H1 (cell line): ENCODE measurements around the gene CHD5. TPM values are rescaled to one million over a fixed set of nuclear protein-coding genes. Genes with fewer than 3 reads are reported as not detected.

ENCODE experiments used
- ASH2L ChIP-seq: fragments of 200-600, 300-600 bp; sonication (generic); IDR thresholded peaks from one replicate; pipeline ENCODE4 v1.7.1; 2017; ENCODE audit warnings: low read length
- CBX5 ChIP-seq: fragments of 300-800, 300-1000 bp; sonication (generic); IDR thresholded peaks from 2 replicates; pipeline ENCODE4 v1.7.1; 2016; ENCODE audit warnings: antibody characterized with exemption, low read length, low read depth
- CEBPB ChIP-seq: IDR thresholded peaks from 2 replicates; pipeline ENCODE4 v1.6.1; 2012; ENCODE audit warnings: low read depth, low read length
- CREB1 ChIP-seq: IDR thresholded peaks from 2 replicates; pipeline ENCODE4 v1.6.1; 2012; ENCODE audit warnings: inconsistent platforms
- SIX5 ChIP-seq: IDR thresholded peaks from 2 replicates; pipeline ENCODE4 v1.6.1; 2011; ENCODE audit warnings: mild to moderate bottlenecking, low read depth, low read length
- ZNF274 ChIP-seq: IDR thresholded peaks from 2 replicates; pipeline ENCODE4 v1.7.0; 2012; ENCODE audit warnings: low read length, borderline replicate concordance; ENCODE audit errors: extremely low read depth
- polyA plus RNA-seq, 7 experiments: library from polyadenylated mRNA; depleted of rRNA in 3 of 7; stranded (reverse) in 5 of 7; unstranded in 2 of 7; fragments of >200 nt in 5 of 7; fragments of 200-250 nt in 2 of 7; gene quantifications; 1 replicate in 5 of 7; 2 replicates in 1 of 7; 4 replicates in 1 of 7; pipeline versions ENCODE4 v1.2.1 to v1.2.3, GENCODE V29; 2011 to 2013; ENCODE audit warnings: missing spikeins in 2 of 7, mixed read lengths in 2 of 7
- total RNA-seq: library from RNA; stranded (reverse); fragmentation: NEBNext Ultra II Directional; extraction: Animal tissue kit (Norgen Biotek cat#: 25700); gene quantifications from 2 replicates; pipeline ENCODE4 v1.2.1, GENCODE V29; 2021
- TF ChIP-seq, protein P1 (sequence below): IDR thresholded peaks from 2 replicates; pipeline ENCODE4 v1.6.1; 2011; ENCODE audit warnings: low read depth, mild to moderate bottlenecking, low read length; ENCODE audit not compliant: insufficient read depth

Gene CHD5
- total and polyA plus RNA-seq, 2 of the 8 experiments (the other 6 are each of a cell fraction or from before 2014, with no cell fraction given): 0.42 to 1.8 TPM

DNA sequence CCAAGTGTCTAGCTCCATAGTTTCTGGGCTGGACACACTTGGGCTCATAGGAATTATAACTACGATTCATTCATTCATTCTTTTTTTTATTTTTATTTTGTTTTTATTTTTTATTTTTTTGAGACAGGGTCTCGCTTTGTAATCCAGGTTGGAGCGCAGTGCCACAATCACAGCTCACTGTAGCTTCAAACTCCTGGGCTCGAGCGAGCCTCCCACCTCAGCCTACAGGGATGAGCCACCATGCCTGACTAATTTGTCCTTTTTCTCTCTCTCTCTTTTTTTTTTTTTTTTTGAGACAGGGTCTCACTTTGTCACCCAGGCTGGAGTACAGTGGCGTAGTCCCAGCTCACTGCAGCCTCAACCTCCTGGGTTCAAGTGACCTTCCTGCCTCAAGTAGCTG, 92.2 kb downstream of the CHD5 start (continued):
- TF ChIP-seq, protein P1, sequence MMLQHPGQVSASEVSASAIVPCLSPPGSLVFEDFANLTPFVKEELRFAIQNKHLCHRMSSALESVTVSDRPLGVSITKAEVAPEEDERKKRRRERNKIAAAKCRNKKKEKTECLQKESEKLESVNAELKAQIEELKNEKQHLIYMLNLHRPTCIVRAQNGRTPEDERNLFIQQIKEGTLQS: no peak
- TF ChIP-seq SIX5 (no peak), CBX5 (no peak), CREB1 (no peak), CEBPB (no peak), ZNF274 (no peak), ASH2L (no peak)
- TF ChIP-seq, all 59 proteins: peak for 0
